HepG2 (cell line): ENCODE data around the gene FAM111A. TPM values are rescaled to one million over a fixed set of nuclear protein-coding genes. Genes with fewer than 3 reads are reported as not detected.

Source experiments
- ATAC-seq: fragments of 200-7000 bp; cut with Tn5 transposase; 3 replicates; pipeline ENCODE4 v1.9.1; 2020; ENCODE audit warnings: mild to moderate bottlenecking, moderate library complexity
- BruUV-seq: library from RNA; stranded (reverse); fragments of 400-500 nt; replicated peaks from 2 replicates; lab custom pipeline; 2021; lab: Mats Ljungman, UMichigan
- CTCF ChIA-PET: fragments of 300-600 bp; formaldehyde crosslinking; extraction: SDS; loops from one replicate; lab custom pipeline; 2021; ENCODE audit warnings: low total read pairs, inconsistent platforms, low intra/inter-chr PET ratio; lab: Yijun Ruan, JAX
- POLR2A ChIA-PET: fragments of 350-600 bp; sonication (Branson Sonifier 250); formaldehyde crosslinking; loops from one replicate; lab custom pipeline; 2020; ENCODE audit warnings: antibody characterized with exemption, inconsistent platforms; lab: Yijun Ruan, JAX
- DNase-seq: peaks from one replicate; pipeline ENCODE4 v3.0.0-alpha.2; 2015; ENCODE audit warnings: low spot score
- FAIRE-seq: peaks from 3 replicates; lab custom pipeline; 2011; peaks lifted over from hg19 to GRCh38; lab: Jason Lieb, UNC
- H2AFZ ChIP-seq: one replicate; pipeline ENCODE4 v1.6.1; 2011; ENCODE audit warnings: low read length, inconsistent platforms
- H3K27ac ChIP-seq: fragments of 300-600 bp; 3 replicates; pipeline ENCODE4 v1.8.0; 2011; ENCODE audit warnings: mixed run types, mild to moderate bottlenecking, mixed read lengths, low read length, inconsistent platforms; ENCODE audit not compliant: insufficient read depth; ENCODE audit errors: extremely low read length
- H3K27me3 ChIP-seq, 2 experiments: fragments of 200-600 bp in 1 of 2; 2 replicates in 1 of 2; 3 replicates in 1 of 2; pipeline versions ENCODE4 v1.6.0 to v1.8.0; 2011; ENCODE audit warnings: low read length in 2 of 2, mild to moderate bottlenecking in 2 of 2, moderate library complexity in 2 of 2, inconsistent platforms in 1 of 2; ENCODE audit not compliant: insufficient read depth in 2 of 2, control insufficient read depth in 1 of 2
- H3K36me3 ChIP-seq, 2 experiments: fragments of 200-600 bp in 1 of 2; replicated peaks in 1 of 2; 2 replicates in 1 of 2; 3 replicates in 1 of 2; pipeline versions ENCODE4 v1.5.1 to v1.8.0; 2011; ENCODE audit warnings: low read length in 2 of 2, inconsistent platforms in 1 of 2; ENCODE audit not compliant: insufficient read depth in 2 of 2, control insufficient read depth in 1 of 2
- H3K4me1 ChIP-seq: 2 replicates; pipeline ENCODE4 v1.5.1; 2012; ENCODE audit warnings: low read length, inconsistent platforms; ENCODE audit not compliant: insufficient read depth
- H3K4me2 ChIP-seq: 2 replicates; pipeline ENCODE4 v1.6.0; 2011; ENCODE audit warnings: low read depth, low read length, inconsistent platforms
- H3K4me3 ChIP-seq, 3 experiments: fragments of 200-600 bp in 1 of 3; sonication (generic), shearing (Covaris generic) in 1 of 3; replicated peaks in 1 of 3; 2 replicates each; pipeline ENCODE4 v1.5.1; 2011 to 2016; ENCODE audit warnings: low read length in 3 of 3, inconsistent platforms in 2 of 3, low read depth in 2 of 3, mild to moderate bottlenecking in 2 of 3, control low read depth in 1 of 3, mixed read lengths in 1 of 3; ENCODE audit not compliant: insufficient read depth in 1 of 3
- H3K79me2 ChIP-seq: one replicate; pipeline ENCODE4 v1.6.1; 2011; ENCODE audit warnings: low read length, inconsistent platforms; ENCODE audit not compliant: insufficient read depth
- H3K9ac ChIP-seq: 2 replicates; pipeline ENCODE4 v1.6.0; 2011; ENCODE audit warnings: mild to moderate bottlenecking, low read depth, low read length, inconsistent platforms; ENCODE audit not compliant: insufficient read depth
- H3K9me3 ChIP-seq: 2 replicates; pipeline ENCODE4 v1.5.1; 2012; ENCODE audit warnings: mild to moderate bottlenecking, low read length
- H4K20me1 ChIP-seq: 2 replicates; pipeline ENCODE4 v1.6.0; 2011; ENCODE audit warnings: inconsistent platforms, mild to moderate bottlenecking, low read length, moderate library complexity; ENCODE audit not compliant: insufficient read depth
- AGO1 ChIP-seq: fragments of 200-400 bp; formaldehyde crosslinking; IDR thresholded peaks from 2 replicates; pipeline ENCODE4 v1.6.1; 2017; ENCODE audit warnings: mild to moderate bottlenecking, low read depth, low read length, moderate library complexity; ENCODE audit not compliant: poor library complexity, severe bottlenecking
- ELF1 ChIP-seq: sonication (generic); formaldehyde crosslinking; IDR thresholded peaks from 2 replicates; pipeline ENCODE4 v1.4.0; 2020; ENCODE audit warnings: missing genetic modification reagents
- GPN1 ChIP-seq: sonication (generic); formaldehyde crosslinking; IDR thresholded peaks from 2 replicates; pipeline ENCODE4 v1.5.1; 2020; ENCODE audit warnings: missing genetic modification reagents, borderline replicate concordance
- MAFF ChIP-seq: IDR thresholded peaks from 2 replicates; pipeline ENCODE4 v1.6.1; 2011; ENCODE audit warnings: low read depth, low read length, improper control_type of control experiment
- MTF2 ChIP-seq: sonication (generic); formaldehyde crosslinking; IDR thresholded peaks from 2 replicates; pipeline ENCODE4 v1.5.0; 2020; ENCODE audit warnings: missing genetic modification reagents, borderline replicate concordance
- MYC ChIP-seq: sonication (generic); formaldehyde crosslinking; IDR thresholded peaks from 2 replicates; pipeline ENCODE4 v1.9.0; 2021; ENCODE audit warnings: missing genetic modification reagents, borderline replicate concordance
- TBX3 ChIP-seq: fragments of 450-650 bp; IDR thresholded peaks from 2 replicates; pipeline ENCODE4 v1.6.1; 2017; ENCODE audit warnings: antibody characterized with exemption, mild to moderate bottlenecking, inconsistent platforms, borderline replicate concordance
- ZNF136 ChIP-seq: sonication (generic); formaldehyde crosslinking; IDR thresholded peaks from 2 replicates; pipeline ENCODE4 v1.8.1; 2022; ENCODE audit warnings: low read depth, mild to moderate bottlenecking, moderate library complexity, missing genetic modification reagents
- ZNF383 ChIP-seq: sonication (generic); formaldehyde crosslinking; IDR thresholded peaks from 2 replicates; pipeline ENCODE4 v1.4.0; 2020; ENCODE audit warnings: missing genetic modification reagents, mild to moderate bottlenecking, borderline replicate concordance
- ZNF788 ChIP-seq: sonication (generic); formaldehyde crosslinking; IDR thresholded peaks from 2 replicates; pipeline ENCODE4 v1.5.0; 2020; ENCODE audit warnings: mild to moderate bottlenecking, missing genetic modification reagents, borderline replicate concordance
- WGBS: methylation state at CpG from one replicate; pipeline ENCODE4 v1.1.6; 2017; ENCODE audit warnings: low lambda C conversion rate; 5-methylcytosine and 5-hydroxymethylcytosine counted together
- in situ Hi-C: cut with HindIII; loops from 2 replicates; pipeline ENCODE4 v1.10.0; 2017; ENCODE audit warnings: low pct_unique_long_range_greater_than_20kb; ENCODE audit not compliant: extremely low pct_ligation_motif_present
- intact Hi-C: fragments of 100-400 bp; cut with micrococcal nuclease; formaldehyde crosslinking; loops from one replicate; pipeline ENCODE4 v1.10.0; 2022; ENCODE audit not compliant: unreplicated experiment
- polyA plus RNA-seq, 8 experiments: library from polyadenylated mRNA; depleted of rRNA in 3 of 8; stranded (reverse) in 7 of 8; unstranded in 1 of 8; fragments of >200 nt; fragmentation: Illumina TruSeq in 4 of 8; extraction: Trizol in 4 of 8; gene quantifications; 2 replicates each; pipeline versions ENCODE4 v1.2.1 to v1.2.3, GENCODE V29; 2011 to 2016; ENCODE audit warnings: low read depth in 4 of 8, missing spikeins in 1 of 8, mixed read lengths in 1 of 8; ENCODE audit not compliant: insufficient read depth in 1 of 8
- total RNA-seq, 5 experiments: library from RNA; depleted of rRNA; stranded (reverse); fragments of >200 nt; fragmentation: Illumina TruSeq; extraction: Trizol; gene quantifications; 2 replicates each; pipeline ENCODE4 v1.2.3, GENCODE V29; 2016; ENCODE audit warnings: low read depth in 1 of 5

Gene FAM111A
- total and polyA plus RNA-seq, 2 of the 13 experiments (the other 11 are each of a cell fraction or from before 2014, with no cell fraction given), result 3.2 to 13.5 TPM

GRCh38 chr11:59181746-59182456 is 39.2 kb downstream of the FAM111A start:
- intact Hi-C loops, result no loop called here
- Histone ChIP-seq H3K4me3 (no peak overlapping the region), H3K27ac (no peak overlapping the region), H3K9ac (no peak overlapping the region), H3K79me2 (no peaks in the 10 kb centered on the region), H2AFZ (no peak overlapping the region), H3K4me2 (no peak overlapping the region), H3K27me3 (no peaks in the 10 kb centered on the region), H4K20me1 (no peaks in the 10 kb centered on the region), H3K9me3 (no peaks in the 10 kb centered on the region), H3K36me3 (no peaks in the 10 kb centered on the region; a peak in 1 of 5 replicates), H3K4me1 (peaks cover 10% of the 10 kb centered on the region; the same call in 1 of the 2 replicates)
- DNase-seq (no peak), ATAC-seq (no peak), FAIRE-seq (no peak)
- CTCF ChIA-PET, result interaction anchor here (2.1 kb wide), 1 partner anchor 10 kb away, joined by 16 read pairs; the partner anchor contains the start of gene DTX4
- POLR2A ChIA-PET, result interaction anchor here (0.6 to 1.3 kb wide), 2 partner anchors 8 to 11 kb away, joined by 3 to 4 read pairs; no protein-coding TSS in a partner anchor
- in situ Hi-C loops, result loop anchor here (25.0 kb wide), 1 partner anchor 505 kb away; no protein-coding TSS in a partner anchor
- no peak for TF ChIP-seq MYC
- TF ChIP-seq ZNF788, result no peak
- TF ChIP-seq MAFF, result no peak
- no peak for TF ChIP-seq TBX3
- TF ChIP-seq MTF2, result no peak
- TF ChIP-seq AGO1, result no peak
- TF ChIP-seq GPN1 (CRISPR knock-in tag), result no peak
- no peak for TF ChIP-seq ZNF136 (CRISPR knock-in tag)
- no peak for TF ChIP-seq ELF1 (CRISPR knock-in tag)
- TF ChIP-seq ZNF383 (CRISPR knock-in tag), result no peak
- 96% methylated on average over 23 of the region's 33 CpGs for WGBS
- no TSS peak for BruUV-seq
